ENCODE measurements around the gene HDGF. TPM values are rescaled to one million over a fixed set of nuclear protein-coding genes. Genes with fewer than 3 reads are reported as not detected.

The HDGF gene
- polyA plus RNA-seq, 1 experiment, result 155 TPM

- TF ChIP-seq, protein P1, sequence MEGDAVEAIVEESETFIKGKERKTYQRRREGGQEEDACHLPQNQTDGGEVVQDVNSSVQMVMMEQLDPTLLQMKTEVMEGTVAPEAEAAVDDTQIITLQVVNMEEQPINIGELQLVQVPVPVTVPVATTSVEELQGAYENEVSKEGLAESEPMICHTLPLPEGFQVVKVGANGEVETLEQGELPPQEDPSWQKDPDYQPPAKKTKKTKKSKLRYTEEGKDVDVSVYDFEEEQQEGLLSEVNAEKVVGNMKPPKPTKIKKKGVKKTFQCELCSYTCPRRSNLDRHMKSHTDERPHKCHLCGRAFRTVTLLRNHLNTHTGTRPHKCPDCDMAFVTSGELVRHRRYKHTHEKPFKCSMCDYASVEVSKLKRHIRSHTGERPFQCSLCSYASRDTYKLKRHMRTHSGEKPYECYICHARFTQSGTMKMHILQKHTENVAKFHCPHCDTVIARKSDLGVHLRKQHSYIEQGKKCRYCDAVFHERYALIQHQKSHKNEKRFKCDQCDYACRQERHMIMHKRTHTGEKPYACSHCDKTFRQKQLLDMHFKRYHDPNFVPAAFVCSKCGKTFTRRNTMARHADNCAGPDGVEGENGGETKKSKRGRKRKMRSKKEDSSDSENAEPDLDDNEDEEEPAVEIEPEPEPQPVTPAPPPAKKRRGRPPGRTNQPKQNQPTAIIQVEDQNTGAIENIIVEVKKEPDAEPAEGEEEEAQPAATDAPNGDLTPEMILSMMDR (IDR thresholded peaks at IDR 0.05; ENCODE audit: low read depth, low read length), result no peak
- no peaks in the 10 kb centered on the region for H3K27me3 ChIP-seq (ENCODE audit: control insufficient read depth, insufficient read depth, low read length)
- no peak overlapping the region for H3K4me3 ChIP-seq (ENCODE audit: low read depth, low read length)
- H3K9me3 ChIP-seq (ENCODE audit: control insufficient read depth, insufficient read depth, low read length), result no peaks in the 10 kb centered on the region
- CTCF ChIA-PET, result interaction anchor here (0.5 to 12.5 kb wide), 7 partner anchors 11 to 171 kb away, joined by 3 to 616 read pairs (median 4); partner anchors contain the start of gene CRABP2
- POLR2A ChIA-PET, result no interaction called here
- DNase-seq (ENCODE audit: low read depth, low spot score), result no peak
- no peak overlapping the region for H3K27ac ChIP-seq (ENCODE audit: low read depth, low read length)
These were observed 29.9 kb downstream of the HDGF start for GRCh38 chr1:156721535-156721934.

DNA sequence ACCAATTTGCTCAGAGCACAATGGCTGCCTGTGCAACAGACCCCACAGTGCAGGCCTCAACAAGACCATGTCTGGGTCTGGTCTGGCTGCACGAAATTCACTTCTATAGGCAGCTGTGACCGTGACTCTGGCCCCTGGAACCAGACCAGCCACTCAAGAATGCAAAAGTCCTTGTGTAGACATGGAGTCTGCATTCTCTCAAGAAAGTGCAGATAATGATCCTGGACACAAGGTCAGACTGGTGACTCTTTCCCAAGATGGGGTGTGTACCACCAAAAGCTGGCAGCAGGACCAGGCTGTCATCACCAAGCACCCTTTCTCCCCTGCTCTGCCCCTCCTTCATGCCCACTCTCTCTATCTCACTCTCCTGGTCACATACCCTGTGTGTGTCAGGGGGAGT is 30.3 kb downstream of the HDGF start:
- no peak for DNase-seq (ENCODE audit: low read depth, low spot score)
- Histone ChIP-seq H3K27ac (ENCODE audit: low read depth, low read length) (no peak overlapping the region), H3K27me3 (ENCODE audit: control insufficient read depth, insufficient read depth, low read length) (no peaks in the 10 kb centered on the region), H3K9me3 (ENCODE audit: control insufficient read depth, insufficient read depth, low read length) (no peaks in the 10 kb centered on the region), H3K4me3 (ENCODE audit: low read depth, low read length) (no peak overlapping the region)
- POLR2A ChIA-PET, result no interaction called here
- TF ChIP-seq, protein P1 (IDR thresholded peaks at IDR 0.05; ENCODE audit: low read depth, low read length), result no peak
- CTCF ChIA-PET, result interaction anchor here (0.8 to 12.5 kb wide), 6 partner anchors 10 to 138 kb away, joined by 3 to 616 read pairs (median 5); partner anchors contain the start of genes CRABP2 and INSRR

GRCh38 chr1:156717351-156717750 is 34.1 kb downstream of the HDGF start:
- ChIA-PET CTCF (interaction anchor here (1.0 to 13.7 kb wide), 3 partner anchors 9 to 57 kb away, joined by 4 to 233 read pairs (median 88); partner anchors contain the start of genes ISG20L2 and METTL25B), POLR2A (no interaction called here)
- no peak overlapping the region for H3K27ac ChIP-seq (ENCODE audit: low read depth, low read length)
- no peak for DNase-seq (ENCODE audit: low read depth, low spot score)
- H3K9me3 ChIP-seq (ENCODE audit: control insufficient read depth, insufficient read depth, low read length), result no peaks in the 10 kb centered on the region
- TF ChIP-seq, protein P1 (IDR thresholded peaks at IDR 0.05; ENCODE audit: low read depth, low read length), result no peak
- H3K27me3 ChIP-seq (ENCODE audit: control insufficient read depth, insufficient read depth, low read length), result no peaks in the 10 kb centered on the region
- no peak overlapping the region for H3K4me3 ChIP-seq (ENCODE audit: low read depth, low read length)

DNA sequence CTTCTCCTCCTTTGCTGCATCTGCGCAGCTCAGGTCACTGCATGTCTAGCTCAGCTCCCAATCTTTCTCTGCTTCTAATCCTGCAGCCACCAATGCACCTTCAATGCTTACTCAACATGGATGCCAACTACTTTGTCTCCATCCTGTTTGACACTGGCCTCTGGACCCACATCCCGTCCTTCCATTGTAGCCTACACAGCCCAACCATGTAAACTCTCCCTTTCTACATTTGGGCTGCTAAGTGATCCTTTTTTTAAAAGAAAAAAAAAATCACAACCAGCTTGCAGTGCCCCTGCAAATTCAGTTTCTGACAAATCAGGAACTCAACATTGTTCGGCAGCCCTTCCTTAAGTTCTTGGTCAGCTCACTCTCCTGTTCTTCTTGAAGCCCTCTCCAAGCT is 36.6 kb downstream of the HDGF start:
- no peak for DNase-seq (ENCODE audit: low read depth, low spot score)
- no peak overlapping the region for H3K27ac ChIP-seq (ENCODE audit: low read depth, low read length)
- H3K27me3 ChIP-seq (ENCODE audit: control insufficient read depth, insufficient read depth, low read length), result no peaks in the 10 kb centered on the region
- TF ChIP-seq, protein P1 (IDR thresholded peaks at IDR 0.05; ENCODE audit: low read depth, low read length), result no peak
- POLR2A ChIA-PET, result interaction anchor here (0.8 kb wide), 1 partner anchor 147 kb away, joined by 3 read pairs; no protein-coding TSS in a partner anchor
- H3K4me3 ChIP-seq (ENCODE audit: low read depth, low read length), result no peak overlapping the region
- no peaks in the 10 kb centered on the region for H3K9me3 ChIP-seq (ENCODE audit: control insufficient read depth, insufficient read depth, low read length)
- CTCF ChIA-PET, result interaction anchor here (0.7 to 13.7 kb wide), 4 partner anchors 8 to 24 kb away, joined by 3 to 233 read pairs (median 56); partner anchors contain the start of genes CRABP2, ISG20L2 and METTL25B

- ChIA-PET CTCF (interaction anchor here (2.6 to 13.7 kb wide), 3 partner anchors 14 to 35 kb away, joined by 10 to 233 read pairs (median 88); partner anchors contain the start of genes ISG20L2, METTL25B and NES), POLR2A (interaction anchor here (0.6 to 1.6 kb wide), 2 partner anchors 18 to 28 kb away, joined by 4 to 5 read pairs; no protein-coding TSS in a partner anchor)
- no peak for DNase-seq (ENCODE audit: low read depth, low spot score)
- Histone ChIP-seq H3K27ac (ENCODE audit: low read depth, low read length) (no peak overlapping the region), H3K4me3 (ENCODE audit: low read depth, low read length) (no peak overlapping the region), H3K27me3 (ENCODE audit: control insufficient read depth, insufficient read depth, low read length) (no peaks in the 10 kb centered on the region), H3K9me3 (ENCODE audit: control insufficient read depth, insufficient read depth, low read length) (no peaks in the 10 kb centered on the region)
- TF ChIP-seq, protein P1 (IDR thresholded peaks at IDR 0.05; ENCODE audit: low read depth, low read length), result no peak
These were observed 38.8 kb downstream of the HDGF start for GRCh38 chr1:156712626-156713025.
